ENCODE results near the gene TP53TG5.

TP53TG5 gene

DNA sequence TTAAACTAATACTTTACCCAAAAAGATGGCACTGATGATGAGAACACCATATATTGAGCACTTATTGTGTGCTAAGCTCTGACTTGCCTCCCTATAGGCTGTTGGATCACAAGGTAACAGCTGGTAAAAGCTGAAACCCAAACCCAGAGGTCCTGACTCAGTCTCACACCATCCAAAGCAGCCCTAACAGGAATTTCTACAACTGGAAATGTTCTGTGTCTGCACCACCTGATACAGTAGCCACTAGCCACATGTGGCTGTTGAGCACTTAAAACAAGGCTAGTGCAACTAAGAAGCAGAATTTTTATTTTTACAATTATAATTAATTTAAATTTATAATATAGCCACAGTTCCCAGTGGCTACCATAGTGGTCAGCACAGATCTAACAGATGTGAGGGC is 54.4 kb downstream of the TP53TG5 start:
- DNase-seq (ENCODE audit: low spot score), result no peak

DNA sequence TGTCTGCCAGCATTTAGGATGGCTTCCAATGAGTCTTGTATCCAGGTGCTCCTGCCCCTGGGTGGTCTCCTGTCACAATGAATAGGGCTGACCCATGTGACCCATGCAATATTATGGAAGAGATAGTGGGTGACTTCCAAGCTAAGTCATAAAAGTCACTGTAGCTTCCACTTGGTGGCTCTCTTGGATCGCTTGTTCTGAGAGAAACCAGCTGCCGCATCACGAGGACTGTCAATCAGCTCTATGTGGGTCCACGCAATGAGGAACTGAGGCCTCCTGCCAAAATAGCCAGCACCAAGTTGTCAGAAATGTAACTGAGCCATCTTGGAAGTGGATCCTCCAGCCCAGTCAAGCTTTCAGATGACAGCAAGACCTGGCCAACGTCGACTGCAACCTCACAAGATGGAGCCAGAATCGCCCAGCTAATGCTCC is 55.2 kb downstream of the TP53TG5 start:
- DNase-seq (ENCODE audit: low spot score), result peak; percentile 7
